Measurements from ENCODE around the gene TBC1D10B. TPM values are rescaled to one million over a fixed set of nuclear protein-coding genes. Genes with fewer than 3 reads are reported as not detected.
"Not testable (repeated sequence)": the region's sequence is repeated elsewhere in the genome, so short reads cannot be mapped to it uniquely, and the experiment has no call there.

The TBC1D10B gene
- total RNA-seq, 1 donor from 2014 or later, result 46.8 TPM

DNA sequence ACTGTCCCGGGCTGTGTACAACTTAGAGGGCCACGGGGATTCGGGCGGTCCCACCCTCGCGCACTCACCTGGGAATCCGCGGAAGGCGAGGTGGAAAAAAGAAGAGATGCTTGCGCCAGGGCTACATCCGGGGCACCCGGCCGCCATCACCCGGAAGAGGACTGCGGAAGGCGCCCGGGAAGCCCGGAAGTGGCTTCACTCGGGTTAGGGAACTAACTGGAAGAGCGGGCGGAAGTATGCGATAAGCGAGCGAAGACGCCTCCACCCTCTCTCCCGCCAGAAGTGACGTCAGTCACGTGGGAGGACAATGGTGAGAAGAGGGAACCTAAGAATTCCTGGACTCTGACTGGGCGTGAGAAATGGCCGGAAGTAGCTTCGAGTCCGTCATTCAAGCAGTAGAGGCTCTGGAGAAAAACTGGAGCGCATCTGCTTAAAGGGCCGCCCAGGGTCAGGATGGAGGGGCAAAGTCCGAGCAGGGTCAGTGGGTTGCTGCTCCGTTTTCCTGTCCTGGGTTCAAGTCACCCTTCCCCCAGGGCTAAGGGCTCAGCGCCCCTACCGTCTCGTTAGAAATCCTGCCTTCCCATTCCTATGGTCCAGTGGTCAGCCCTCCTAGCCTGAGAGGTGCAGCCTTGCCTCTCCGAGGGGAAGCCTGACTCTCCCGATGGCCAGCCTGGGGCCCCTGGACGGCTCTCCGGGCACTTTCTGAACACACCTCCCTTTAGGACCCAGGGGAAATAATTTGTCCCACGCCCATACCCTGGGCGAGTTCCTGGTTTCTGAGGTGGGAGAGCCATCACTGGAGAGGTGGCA is 14.9 kb downstream of the TBC1D10B start, which contains the start of gene CD2BP2:
Gene CD2BP2 (minus strand): TSS at position 165 of the 810 bp plus-strand sequence. CDS start 627 bp downstream, outside the sequence.
- DNase-seq (ENCODE audit: low read depth), result peak; percentile 99

DNA sequence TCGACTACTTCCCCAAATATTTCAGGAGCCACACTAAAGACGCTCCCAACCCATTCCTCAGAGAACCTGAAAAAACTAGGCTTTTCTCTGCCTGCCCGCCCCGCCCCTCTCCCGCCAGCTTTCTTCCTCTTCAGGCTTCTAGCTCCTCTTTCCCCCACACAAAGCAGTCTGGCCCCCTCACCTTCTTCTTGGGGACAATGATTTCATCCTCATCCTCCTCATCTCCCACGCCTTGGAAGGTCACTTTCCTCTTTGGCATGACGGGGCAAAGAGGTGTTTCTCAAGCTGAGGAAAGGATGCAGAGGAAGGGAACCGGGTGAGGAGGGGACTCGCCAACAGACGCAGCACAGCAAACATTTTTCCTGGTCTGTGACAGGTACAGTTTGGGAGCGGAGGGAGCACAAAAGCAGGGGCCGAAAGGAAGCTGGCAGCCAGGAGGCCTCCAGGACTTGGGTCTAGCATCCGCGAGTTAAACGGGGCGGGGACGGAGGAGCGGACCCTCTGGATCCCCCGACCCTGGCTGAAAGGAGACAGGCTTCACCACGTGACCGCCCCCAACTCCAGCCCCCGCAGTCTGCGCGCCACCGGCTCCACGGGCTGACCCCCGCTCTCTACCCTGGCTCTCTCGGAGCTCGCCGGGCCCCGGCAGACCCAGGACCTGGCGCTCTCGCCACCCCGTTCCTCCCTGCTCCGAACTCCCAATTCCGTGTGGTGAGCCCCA is 15.7 kb downstream of the TBC1D10B start:
- no peak for DNase-seq (ENCODE audit: low read depth)

DNA sequence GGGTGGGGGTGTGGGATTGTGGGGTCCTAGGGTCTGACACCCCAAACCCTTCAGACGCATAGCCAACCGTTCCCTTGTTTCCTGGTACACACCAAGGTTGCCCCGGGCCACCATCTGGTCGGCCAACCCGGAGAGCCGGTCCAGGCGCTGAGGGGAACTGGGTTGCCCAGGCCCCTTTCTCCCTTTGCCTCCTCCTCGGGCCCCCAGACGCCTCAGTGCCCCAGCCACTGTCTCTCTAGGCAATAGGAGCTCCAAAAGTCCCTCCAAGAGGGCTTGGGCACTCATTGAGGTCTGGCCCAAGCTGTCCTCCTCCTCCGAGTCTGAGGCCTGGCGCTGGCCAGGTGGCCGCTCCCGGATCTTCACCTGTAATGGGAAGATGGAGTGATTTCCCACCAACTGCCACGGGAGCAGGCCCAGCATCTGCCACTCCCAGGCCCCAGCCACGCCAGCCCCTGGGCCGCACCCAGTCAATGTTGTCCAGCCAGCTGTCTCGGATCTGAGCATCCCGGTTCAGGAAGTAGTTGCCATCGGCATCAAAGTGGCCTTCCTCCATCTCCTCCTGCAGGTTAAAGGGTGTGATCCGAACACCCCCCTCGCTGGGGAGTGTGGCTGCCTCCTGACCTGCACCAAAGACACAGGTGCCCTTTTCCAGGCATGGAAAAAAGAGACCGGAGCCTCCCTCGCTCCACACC is 16.7 kb downstream of the TBC1D10B start:
- DNase-seq (ENCODE audit: low read depth), result no peak

DNA sequence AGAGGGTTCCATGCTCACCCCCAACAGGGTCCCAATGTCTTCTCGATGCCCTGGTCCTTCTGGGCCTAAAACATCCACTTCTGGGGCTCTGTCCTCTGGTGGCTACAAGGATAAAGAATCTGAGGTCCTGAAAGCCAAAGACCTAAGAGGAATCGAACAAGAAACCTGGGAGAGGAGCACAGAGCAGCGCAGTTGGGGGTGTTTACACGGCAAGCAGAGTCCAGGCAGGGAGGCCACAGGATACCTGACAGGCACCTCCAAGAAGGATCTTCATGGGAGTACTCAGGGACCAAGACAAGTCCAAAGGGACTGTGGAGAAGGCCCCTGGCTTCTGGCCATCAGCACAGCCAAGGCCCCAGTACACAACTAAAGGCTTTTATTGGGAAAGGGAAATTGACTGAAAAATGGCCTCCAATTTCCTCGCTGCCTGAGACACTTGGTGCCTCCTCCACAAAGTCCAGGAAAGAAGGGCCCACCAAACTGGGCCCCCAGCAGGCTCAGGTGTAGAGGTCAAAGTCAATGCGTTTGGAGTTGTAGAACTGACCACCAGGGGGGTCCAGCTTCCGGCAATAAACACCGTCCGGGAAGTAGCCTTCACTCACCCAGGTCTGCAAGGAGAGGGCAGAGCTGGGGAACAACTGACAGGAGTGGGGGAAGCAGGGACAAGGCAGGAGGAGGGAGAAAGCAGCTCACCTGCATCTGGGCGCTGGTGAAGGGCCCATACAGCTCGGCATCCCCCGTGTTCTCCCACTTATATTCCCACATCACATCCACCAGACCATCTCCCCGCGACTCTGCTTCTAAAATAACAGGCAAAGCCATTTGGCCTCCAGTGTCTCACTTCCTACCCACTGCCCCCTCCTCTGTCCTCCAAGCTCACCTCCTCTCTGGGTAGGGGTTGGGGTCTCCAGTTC is 17.5 kb downstream of the TBC1D10B start:
- DNase-seq (ENCODE audit: low read depth), result no peak

DNA sequence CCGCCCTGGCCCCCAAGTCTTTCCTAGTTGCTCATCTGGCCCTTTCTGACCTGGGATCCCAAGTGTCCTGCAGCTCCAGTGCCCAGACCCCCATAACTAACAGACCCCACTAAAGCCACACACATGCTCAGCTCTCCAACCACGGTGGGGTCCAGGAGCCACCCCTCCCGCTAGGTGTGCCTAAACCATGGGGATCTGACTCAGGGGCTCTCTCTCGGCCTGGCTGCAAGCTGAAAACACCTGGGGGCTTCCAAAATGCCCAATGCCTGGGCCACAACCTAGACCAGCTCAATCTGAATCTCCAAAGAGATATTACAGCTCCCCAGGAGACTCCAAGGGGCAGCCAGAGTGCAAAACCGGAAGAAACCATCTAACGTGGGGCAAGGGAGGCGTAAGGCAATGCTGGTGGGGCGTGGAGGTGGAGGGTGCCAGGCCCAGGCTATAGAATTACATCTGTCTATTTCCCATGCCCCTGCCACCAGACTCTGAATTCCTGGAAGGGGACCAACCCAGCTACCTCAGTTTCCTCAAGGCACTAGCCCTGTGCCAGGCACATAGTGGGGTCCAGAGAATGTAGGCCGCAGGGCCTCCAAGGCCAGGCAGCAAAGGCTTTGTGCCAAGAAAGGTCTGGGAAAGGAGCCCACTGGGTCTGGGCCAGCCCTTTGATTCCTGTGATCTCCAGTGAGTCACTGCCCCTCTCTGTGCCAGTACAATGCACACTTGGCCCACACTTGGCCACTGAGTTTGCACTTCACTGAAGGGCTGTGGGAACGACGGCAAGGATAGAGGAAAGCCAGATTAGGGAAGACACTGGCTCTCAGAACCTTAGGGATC is 18.5 kb downstream of the TBC1D10B start:
- DNase-seq (ENCODE audit: low read depth), result peak; percentile 88

DNA sequence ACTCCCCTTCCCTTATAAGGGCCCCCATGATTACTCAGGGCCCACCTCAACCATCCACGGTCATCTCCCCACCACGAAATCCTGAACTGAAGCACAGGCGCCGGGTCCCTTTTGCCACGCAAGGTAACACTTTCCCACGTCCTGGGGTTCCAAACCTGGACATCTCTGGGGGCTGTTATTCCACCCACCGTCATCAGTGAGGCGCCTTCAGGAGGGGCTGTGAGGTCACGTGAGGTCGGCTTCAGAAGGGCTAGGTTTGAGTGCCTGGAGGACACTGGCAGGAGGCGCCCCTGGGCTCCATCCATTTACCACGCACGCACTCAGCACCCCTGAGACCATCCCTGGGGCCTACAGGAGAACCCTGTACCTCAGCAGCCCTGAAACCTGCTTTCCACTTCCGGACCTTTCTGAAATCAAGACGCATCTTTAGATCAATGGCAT is 19.3 kb downstream of the TBC1D10B start:
- DNase-seq (ENCODE audit: low read depth), result no peak

DNA sequence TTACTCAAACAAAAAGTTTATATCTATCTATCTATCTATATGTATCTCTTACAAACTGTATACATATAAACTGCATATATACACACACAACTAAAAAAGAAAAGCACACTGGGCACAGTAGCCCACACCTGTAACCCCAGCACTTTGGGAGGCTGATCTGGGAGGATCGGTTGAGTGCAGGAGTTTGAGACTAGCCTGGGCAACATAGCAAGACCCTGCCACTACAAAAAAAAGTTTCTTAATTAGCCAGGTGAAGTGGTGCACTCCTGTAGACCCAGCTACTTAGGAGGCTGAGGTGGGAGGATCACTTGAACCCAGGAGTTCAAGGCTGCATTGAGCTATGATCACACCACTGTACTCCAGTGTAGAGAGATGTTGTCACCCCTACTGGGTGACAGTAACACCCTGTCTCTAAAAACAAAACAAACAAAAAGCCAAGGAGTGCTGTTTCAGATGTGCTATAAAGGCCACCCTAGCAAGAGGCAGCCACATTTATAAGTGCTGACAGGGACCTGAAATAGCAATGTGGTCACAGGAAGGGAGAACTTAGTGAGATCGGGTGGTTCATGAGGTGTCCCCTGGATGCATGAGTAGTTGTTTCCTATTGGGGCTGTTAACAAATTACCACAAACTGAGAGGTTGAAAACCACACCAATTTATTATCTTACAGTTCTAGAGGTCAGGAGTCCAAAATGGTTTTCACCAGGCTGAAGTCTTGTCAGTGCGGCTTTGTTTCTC is 20.0 kb downstream of the TBC1D10B start:
- peak; percentile 86 for DNase-seq (ENCODE audit: low read depth)

DNA sequence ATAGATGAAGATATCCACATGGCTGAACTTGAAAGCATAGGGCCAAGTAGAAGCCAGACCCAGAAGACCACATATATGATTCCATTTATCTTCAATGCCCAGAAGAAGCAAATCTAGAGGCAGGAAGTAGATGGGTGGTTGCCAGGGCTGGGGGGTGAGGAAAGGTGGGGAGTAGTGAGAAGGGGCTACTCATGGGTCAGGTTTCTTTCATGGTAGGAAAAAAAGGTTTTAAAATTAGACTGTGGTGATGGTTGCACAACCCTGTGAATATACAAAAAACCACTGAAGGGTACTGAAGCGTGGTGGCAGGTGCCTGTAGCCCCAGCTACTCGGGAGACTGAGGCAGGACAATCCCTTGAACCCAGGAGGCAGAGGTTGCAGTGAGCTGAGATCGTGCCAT is 20.6 kb downstream of the TBC1D10B start:
- peak; percentile 68 for DNase-seq (ENCODE audit: low read depth)

DNA sequence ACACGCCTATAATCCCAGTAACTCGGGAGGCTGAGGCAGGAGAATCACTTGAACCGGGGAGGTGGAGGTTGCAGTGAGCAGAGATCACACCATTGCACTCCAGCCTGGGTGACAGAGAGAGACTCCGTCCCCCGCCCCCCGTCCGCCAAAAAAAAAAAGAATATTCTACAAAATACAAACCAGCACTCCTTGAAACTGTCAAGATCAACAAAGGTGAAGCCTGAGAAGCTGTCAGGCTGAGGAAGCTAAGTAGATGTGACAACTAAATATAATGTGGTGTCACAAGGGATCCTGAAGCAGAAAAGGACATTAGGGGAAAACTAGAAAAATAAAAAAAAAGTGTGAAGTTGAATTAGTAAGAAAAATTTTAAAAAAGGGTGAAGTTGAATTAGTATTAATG is 21.4 kb downstream of the TBC1D10B start:
- no peak for DNase-seq (ENCODE audit: low read depth)

DNA sequence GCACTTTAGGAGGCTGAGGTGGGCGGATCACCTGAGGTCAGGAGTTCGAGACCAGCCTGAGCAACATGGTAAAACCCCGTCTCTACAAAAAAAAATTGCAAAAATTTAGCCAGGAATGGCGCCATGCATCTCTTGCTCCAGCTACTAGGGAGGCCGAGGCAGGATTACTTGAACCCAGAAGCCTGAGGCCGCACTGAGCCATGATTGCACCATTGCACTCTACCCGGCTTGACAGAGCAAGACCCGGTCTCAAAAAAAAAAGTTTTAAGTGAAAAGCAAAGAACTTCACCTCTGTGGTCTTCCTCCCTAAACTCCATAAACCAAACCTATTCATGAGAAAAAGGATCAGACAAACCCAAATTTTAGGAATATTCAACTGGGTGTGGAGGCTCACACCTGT is 22.2 kb downstream of the TBC1D10B start:
- no peak for DNase-seq (ENCODE audit: low read depth)

DNA sequence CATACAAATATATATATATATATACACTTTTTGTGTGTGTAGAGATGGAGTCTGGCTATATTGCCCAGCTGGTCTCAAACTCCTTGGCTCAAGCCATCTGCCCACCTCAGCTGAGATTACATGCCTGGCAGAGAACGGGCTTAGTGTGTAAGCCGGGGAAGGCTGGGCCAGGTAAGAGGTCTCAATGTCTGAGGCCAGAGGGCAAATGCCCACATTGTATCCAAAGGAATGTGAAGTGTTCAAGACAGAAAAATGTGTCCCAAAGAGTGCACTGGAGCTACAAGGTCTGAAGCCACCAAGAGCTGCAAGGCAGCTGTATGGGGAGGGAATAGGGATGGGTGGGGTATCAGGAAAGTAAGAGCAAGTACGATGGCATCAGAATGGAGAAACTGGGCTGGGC is 24.0 kb downstream of the TBC1D10B start:
- no peak for DNase-seq (ENCODE audit: low read depth)

DNA sequence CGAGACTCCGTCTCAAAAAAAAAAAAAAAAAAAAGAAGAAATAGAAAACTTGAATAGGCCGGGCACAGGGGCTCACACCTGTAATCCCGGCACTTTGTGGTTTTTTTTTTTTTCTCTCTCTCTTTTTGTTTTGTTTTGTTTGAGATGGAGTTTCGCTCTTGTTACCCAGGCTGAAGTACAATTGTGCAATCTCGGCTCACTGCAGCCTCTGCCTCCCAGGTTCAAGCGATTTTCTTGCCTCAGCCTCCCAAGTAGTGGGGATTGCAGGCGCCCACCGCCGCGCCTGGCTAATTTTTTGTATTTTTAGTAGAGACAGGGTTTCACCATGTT is 26.8 kb downstream of the TBC1D10B start:
- DNase-seq (ENCODE audit: low read depth), result not testable (repeated sequence)

DNA sequence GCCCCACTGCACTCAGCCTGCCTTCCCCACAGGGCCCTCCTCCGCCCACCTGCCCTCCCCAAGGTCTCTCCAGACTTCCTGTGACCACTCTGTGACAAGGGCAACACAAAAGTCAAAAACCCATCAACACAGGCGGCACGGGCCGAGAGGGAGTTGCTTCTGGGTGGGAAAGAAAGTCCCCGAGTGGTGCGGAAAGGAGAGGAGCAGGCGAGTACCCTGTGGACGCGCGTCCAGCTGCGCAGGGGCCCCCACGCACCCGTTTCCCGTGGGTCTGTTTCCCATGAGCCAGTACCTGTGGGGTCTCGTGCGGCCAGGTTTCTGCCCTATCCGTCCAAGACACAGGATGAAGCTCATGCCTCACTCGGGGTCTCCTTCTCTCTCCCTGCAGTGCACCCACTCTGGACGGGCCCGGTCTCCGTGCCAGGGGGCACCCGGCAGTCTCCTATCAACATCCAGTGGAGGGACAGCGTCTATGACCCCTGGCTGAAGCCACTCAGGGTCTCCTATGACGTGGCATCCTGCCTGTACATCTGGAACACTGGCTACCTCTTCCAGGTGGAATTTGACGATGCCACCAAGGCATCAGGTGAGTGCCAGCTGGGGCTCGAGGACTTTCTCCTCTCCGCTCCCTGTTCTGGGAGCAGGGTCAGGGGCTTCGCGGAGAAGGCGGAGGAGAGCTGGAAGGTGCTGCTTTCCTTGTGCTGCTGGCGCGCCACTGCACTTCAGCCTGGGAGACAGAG is 27.4 kb downstream of the TBC1D10B start:
- no peak for DNase-seq (ENCODE audit: low read depth)

DNA sequence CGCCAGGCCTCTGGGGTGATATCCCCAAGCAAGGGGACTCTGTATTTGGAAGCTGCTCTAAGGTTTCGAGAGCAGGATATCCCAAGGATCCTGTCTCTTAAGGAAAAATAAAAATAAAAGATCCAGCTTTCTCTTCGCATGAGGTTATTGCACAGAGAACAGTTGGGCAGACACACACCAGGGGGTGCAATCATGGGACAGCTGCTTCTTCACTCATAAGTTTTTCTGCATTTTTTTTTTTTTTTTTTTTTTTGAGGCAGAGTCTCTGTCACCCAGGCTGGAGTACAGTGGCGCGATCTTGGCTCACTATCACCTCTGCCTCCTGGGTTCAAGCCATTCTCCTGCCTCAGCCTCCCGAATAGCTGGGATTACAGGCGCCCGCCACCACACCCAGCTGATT is 28.3 kb downstream of the TBC1D10B start:
- not testable (repeated sequence) for DNase-seq (ENCODE audit: low read depth)

DNA sequence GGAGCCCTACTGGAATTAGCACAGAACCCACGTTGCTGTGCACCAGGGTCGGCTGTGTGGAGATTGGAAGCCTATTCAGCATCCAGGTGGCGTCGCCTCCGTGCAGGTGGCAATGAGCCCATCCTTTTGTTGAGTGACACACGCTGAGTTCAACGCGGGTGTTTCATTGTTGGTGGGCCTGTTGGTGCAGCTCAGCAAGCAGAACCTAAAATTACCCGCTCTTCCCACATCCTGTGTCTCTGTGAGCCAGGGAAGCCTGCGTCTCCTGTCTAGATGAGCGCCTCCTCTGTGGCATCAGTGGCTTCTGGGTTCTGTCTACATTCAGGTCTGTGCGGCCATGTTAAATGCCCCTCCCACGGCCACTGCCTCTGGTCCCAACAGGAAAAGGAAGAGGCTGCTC is 29.7 kb downstream of the TBC1D10B start:
- no peak for DNase-seq (ENCODE audit: low read depth)

DNA sequence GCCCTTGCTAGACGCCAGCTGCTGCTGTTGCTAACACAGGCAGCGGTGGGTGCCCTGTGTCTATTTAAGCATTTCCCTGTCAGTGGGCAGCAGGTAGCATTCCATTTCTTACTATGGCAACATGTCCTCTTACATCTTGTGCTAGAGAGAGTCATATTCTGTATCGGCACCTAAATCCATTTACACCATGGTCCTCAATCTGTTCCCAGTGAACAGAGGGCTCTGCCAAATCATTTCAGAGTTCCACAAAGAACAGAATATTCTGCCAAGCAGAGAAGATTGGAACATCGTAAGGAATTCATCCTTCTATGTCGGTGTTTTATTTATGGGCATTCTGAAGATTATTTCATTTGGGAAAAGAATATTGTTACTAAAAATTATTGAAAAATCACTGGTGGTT is 31.6 kb downstream of the TBC1D10B start:
- DNase-seq (ENCODE audit: low read depth), result not testable (repeated sequence)

DNA sequence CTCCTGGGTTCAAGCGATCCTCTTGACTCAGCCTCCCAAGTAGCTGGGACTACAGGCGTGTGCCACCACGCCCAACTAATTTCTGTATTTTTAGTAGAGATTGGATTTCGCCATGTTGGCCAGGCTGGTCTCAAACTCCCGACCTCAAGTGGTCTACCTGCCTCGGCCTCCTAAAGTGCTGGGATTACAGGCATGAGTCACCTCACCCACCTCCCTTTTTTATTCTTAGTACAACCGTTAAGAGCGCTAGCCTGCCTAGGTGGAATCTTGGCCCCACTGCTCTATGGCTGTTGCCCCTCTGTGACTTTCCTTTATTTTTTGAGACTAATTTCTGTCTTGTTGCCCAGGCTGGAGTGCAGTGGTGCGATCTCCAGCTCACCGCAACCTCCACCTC is 32.3 kb downstream of the TBC1D10B start:
- not testable (repeated sequence) for DNase-seq (ENCODE audit: low read depth)

DNA sequence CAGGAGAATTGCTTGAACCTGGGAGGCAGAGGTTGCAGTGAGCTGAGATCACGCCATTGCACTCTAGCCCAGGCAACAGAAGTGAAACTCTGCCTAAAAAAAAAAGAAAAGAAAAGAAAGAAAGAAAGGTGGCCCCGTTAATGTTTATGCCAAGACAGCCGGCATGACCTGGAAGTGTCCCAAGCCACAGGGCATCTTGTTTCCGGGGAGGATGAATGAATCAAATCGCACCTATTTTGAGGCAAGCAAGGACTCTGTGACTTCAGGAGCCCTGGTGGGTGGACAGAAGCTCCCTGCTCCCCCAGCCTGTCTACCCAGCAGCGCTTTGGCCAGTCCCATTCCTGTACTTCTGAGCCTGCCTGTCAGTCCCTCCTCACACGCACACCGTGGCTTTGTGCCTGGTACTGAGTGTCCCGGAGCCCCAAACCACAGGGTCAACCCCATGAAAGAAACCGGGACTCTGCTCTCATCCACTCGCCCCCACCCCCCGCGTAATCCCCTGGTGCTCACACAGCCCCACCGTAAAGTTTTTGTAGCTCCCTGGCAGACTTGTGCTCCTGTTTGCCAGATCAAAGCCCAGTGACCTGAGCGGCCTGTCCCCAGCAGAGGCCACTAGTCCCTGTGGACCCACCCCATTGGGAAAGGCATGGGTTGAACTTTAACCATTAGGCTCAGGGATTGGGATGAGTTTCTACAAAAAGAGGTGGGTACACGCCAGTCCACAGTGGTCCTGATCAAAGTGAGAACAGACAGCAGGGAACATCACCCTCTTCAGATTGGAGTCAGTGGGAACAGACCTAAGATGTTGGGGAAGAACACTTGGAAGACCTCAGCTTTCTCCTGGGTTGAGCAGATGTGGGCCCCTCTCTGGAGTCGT is 34.5 kb downstream of the TBC1D10B start:
- peak; percentile 80 for DNase-seq (ENCODE audit: low read depth)
